Inflammatory macrophage treated with lipopolysaccharide for 4 hours (primary cell): ENCODE results near the gene MESP2.

Source experiments
- DNase-seq: peaks from one replicate; pipeline ENCODE4 v3.0.0-alpha.2; 2020

Gene MESP2

GRCh38 chr15:89756897-89757296 lies 19.2 kb upstream of the MESP2 start:
- DNase-seq, result no peak

GRCh38 chr15:89758283-89758682 lies 17.8 kb upstream of the MESP2 start:
- DNase-seq, result no peak

- DNase-seq, result no peak
Measured at GRCh38 chr15:89758981-89759380, 17.2 kb upstream of the MESP2 start.

GRCh38 chr15:89759835-89760234 lies 16.3 kb upstream of the MESP2 start:
- DNase-seq, result no peak

GRCh38 chr15:89760303-89761008 lies 15.7 kb upstream of the MESP2 start:
- DNase-seq, result peak; percentile 70

- DNase-seq, result no peak
Measured at GRCh38 chr15:89761009-89761831, 14.9 kb upstream of the MESP2 start.

GRCh38 chr15:89761929-89762328 lies 14.2 kb upstream of the MESP2 start:
- DNase-seq, result no peak

- DNase-seq, result no peak
Measured at GRCh38 chr15:89765694-89766093, 10.4 kb upstream of the MESP2 start.

GRCh38 chr15:89766357-89767311 lies 9.5 kb upstream of the MESP2 start:
- no peak for DNase-seq

GRCh38 chr15:89767411-89767915 lies 8.7 kb upstream of the MESP2 start:
- DNase-seq, result no peak

GRCh38 chr15:89768071-89768500 lies 8.0 kb upstream of the MESP2 start:
- DNase-seq, result no peak

GRCh38 chr15:89769366-89769765 lies 6.8 kb upstream of the MESP2 start:
- DNase-seq, result peak; percentile 84

GRCh38 chr15:89770041-89770440 lies 6.1 kb upstream of the MESP2 start:
- no peak for DNase-seq

GRCh38 chr15:89772932-89773583 lies 3.1 kb upstream of the MESP2 start:
- no peak for DNase-seq

GRCh38 chr15:89774492-89774891 lies 1.6 kb upstream of the MESP2 start:
- DNase-seq, result no peak

GRCh38 chr15:89775815-89776214 lies 317 bp upstream of the MESP2 start:
- no peak for DNase-seq

- DNase-seq, result no peak
Measured at GRCh38 chr15:89777073-89777751, 1.1 kb downstream of the MESP2 start.

GRCh38 chr15:89777782-89778380 lies 1.7 kb downstream of the MESP2 start:
- DNase-seq, result no peak

- DNase-seq, result no peak
Measured at GRCh38 chr15:89778861-89779260, 2.7 kb downstream of the MESP2 start.

- DNase-seq, result peak; percentile 15
Measured at GRCh38 chr15:89780601-89781000, 4.5 kb downstream of the MESP2 start.

GRCh38 chr15:89781055-89781454 lies 4.9 kb downstream of the MESP2 start:
- peak; percentile 96 for DNase-seq
